Measurements from ENCODE around the gene QSOX1.

- no peak for TF ChIP-seq CTCF (conservative IDR thresholded peaks at IDR 0.05)
- TF ChIP-seq EZH2 (IDR thresholded peaks at IDR 0.05; ENCODE audit: low read depth), result no peak
These were observed 11.1 kb downstream of the QSOX1 start for GRCh38 chr1:180165509-180166435.
